ENCODE results near the gene FGR.
"Not testable (repeated sequence)": the region's sequence is repeated elsewhere in the genome, so short reads cannot be mapped to it uniquely, and the experiment has no call there.

The FGR gene

GRCh38 chr1:27624467-27625178 lies 10.4 kb downstream of the FGR start:
- peak in 2 of 3 donors; percentile 63 to 79 for DNase-seq

GRCh38 chr1:27623327-27624212 lies 11.4 kb downstream of the FGR start:
- H3K4me1 ChIP-seq (ENCODE audit: control extremely low read depth in 1 of 4, control insufficient read depth in 4 of 4, insufficient read depth in 4 of 4, low read length in 3 of 4) = peaks cover 24 to 81% (median 55%) of the 10 kb centered on the region in 4 experiments
- POLR2A ChIA-PET = interaction anchor here (0.6 kb wide), 1 partner anchor 9 kb away, joined by 3 read pairs; no protein-coding TSS in a partner anchor

More at GRCh38 chr1:27624467-27625178, 10.4 kb downstream of the FGR start:
- Histone ChIP-seq H3K4me3 (ENCODE audit: control insufficient read depth in 1 of 7, extremely low read depth in 1 of 7, insufficient read depth in 4 of 7, low read depth in 2 of 7, low read length in 6 of 7) (peak overlapping the region in 4 of 7 experiments; percentile 0 to 19 (median 18)), H3K27me3 (replicated peaks in 2 of 5; ENCODE audit: control insufficient read depth in 4 of 5, insufficient read depth in 5 of 5, low read length in 4 of 5) (no peaks in the 10 kb centered on the region), H3K4me1 (ENCODE audit: control extremely low read depth in 1 of 4, control insufficient read depth in 4 of 4, insufficient read depth in 4 of 4, low read length in 3 of 4) (peaks cover 32 to 83% (median 61%) of the 10 kb centered on the region in 4 experiments), H3K9me3 (ENCODE audit: control extremely low read depth in 1 of 5, control insufficient read depth in 4 of 5, insufficient read depth in 2 of 5, low read depth in 1 of 5, low read length in 4 of 5) (no peaks in the 10 kb centered on the region), H3K27ac (ENCODE audit: insufficient read depth in 1 of 2, low read depth in 1 of 2, low read length in 2 of 2, poor library complexity in 1 of 2, severe bottlenecking in 2 of 2) (peak overlapping the region; percentile 60 to 78), H3K36me3 (ENCODE audit: control insufficient read depth in 4 of 4, insufficient read depth in 4 of 4, low read length in 3 of 4) (no peaks in the 10 kb centered on the region)
- POLR2A ChIA-PET = interaction anchor here (0.5 kb wide), 1 partner anchor 195 kb away, joined by 3 read pairs; no protein-coding TSS in a partner anchor
- CTCF ChIA-PET = interaction anchor here (0.7 to 22.9 kb wide), 3 partner anchors 12 to 28 kb away, joined by 3 to 297 read pairs (median 4); partner anchors contain the start of gene AHDC1
- 16% methylated on average over 4 of the region's 7 CpGs for WGBS (ENCODE audit: insufficient coverage)

GRCh38 chr1:27622828-27623227 lies 12.2 kb downstream of the FGR start:
- CTCF ChIA-PET = interaction anchor here (1.2 to 22.9 kb wide), 3 partner anchors 10 to 41 kb away, joined by 3 to 311 read pairs (median 297); partner anchors contain the start of gene AHDC1

More at GRCh38 chr1:27623327-27624212, 11.4 kb downstream of the FGR start:
- CTCF ChIA-PET = interaction anchor here (0.7 to 22.9 kb wide), 4 partner anchors 11 to 41 kb away, joined by 3 to 311 read pairs (median 150); partner anchors contain the start of gene AHDC1
- 90% methylated on average over 10 of the region's 13 CpGs for WGBS (ENCODE audit: insufficient coverage)
- H3K9me3 ChIP-seq (ENCODE audit: control extremely low read depth in 1 of 5, control insufficient read depth in 4 of 5, insufficient read depth in 2 of 5, low read depth in 1 of 5, low read length in 4 of 5) = no peaks in the 10 kb centered on the region
- DNase-seq = peak in 1 of 3 donors; percentile 40
- H3K36me3 ChIP-seq (ENCODE audit: control insufficient read depth in 4 of 4, insufficient read depth in 4 of 4, low read length in 3 of 4) = no peaks in the 10 kb centered on the region
- H3K27ac ChIP-seq (ENCODE audit: insufficient read depth in 1 of 2, low read depth in 1 of 2, low read length in 2 of 2, poor library complexity in 1 of 2, severe bottlenecking in 2 of 2) = no peak overlapping the region
- H3K27me3 ChIP-seq (replicated peaks in 2 of 5; ENCODE audit: control insufficient read depth in 4 of 5, insufficient read depth in 5 of 5, low read length in 4 of 5) = no peaks in the 10 kb centered on the region
- H3K4me3 ChIP-seq (ENCODE audit: control insufficient read depth in 1 of 7, extremely low read depth in 1 of 7, insufficient read depth in 4 of 7, low read depth in 2 of 7, low read length in 6 of 7) = no peak overlapping the region

GRCh38 chr1:27621051-27621920 lies 13.7 kb downstream of the FGR start:
- H3K4me1 ChIP-seq (ENCODE audit: control extremely low read depth in 1 of 4, control insufficient read depth in 4 of 4, insufficient read depth in 4 of 4, low read length in 3 of 4) = peaks cover 24 to 85% (median 68%) of the 10 kb centered on the region in 4 experiments
- H3K27me3 ChIP-seq (replicated peaks in 2 of 5; ENCODE audit: control insufficient read depth in 4 of 5, insufficient read depth in 5 of 5, low read length in 4 of 5) = no peaks in the 10 kb centered on the region
- CTCF ChIA-PET = interaction anchor here (1.3 to 22.9 kb wide), 5 partner anchors 4 to 43 kb away, joined by 3 to 311 read pairs (median 297); partner anchors contain the start of genes AHDC1 and FGR
- 93% methylated on average over 5 of the region's 7 CpGs for WGBS (ENCODE audit: insufficient coverage)
- H3K4me3 ChIP-seq (ENCODE audit: control insufficient read depth in 1 of 7, extremely low read depth in 1 of 7, insufficient read depth in 4 of 7, low read depth in 2 of 7, low read length in 6 of 7) = no peak overlapping the region
- H3K9me3 ChIP-seq (ENCODE audit: control extremely low read depth in 1 of 5, control insufficient read depth in 4 of 5, insufficient read depth in 2 of 5, low read depth in 1 of 5, low read length in 4 of 5) = no peaks in the 10 kb centered on the region
- DNase-seq = peak in 1 of 3 donors; percentile 54
- no peak overlapping the region for H3K27ac ChIP-seq (ENCODE audit: insufficient read depth in 1 of 2, low read depth in 1 of 2, low read length in 2 of 2, poor library complexity in 1 of 2, severe bottlenecking in 2 of 2)
- H3K36me3 ChIP-seq (ENCODE audit: control insufficient read depth in 4 of 4, insufficient read depth in 4 of 4, low read length in 3 of 4) = no peaks in the 10 kb centered on the region
- POLR2A ChIA-PET = no interaction called here

More at GRCh38 chr1:27622828-27623227, 12.2 kb downstream of the FGR start:
- H3K27me3 ChIP-seq (replicated peaks in 2 of 5; ENCODE audit: control insufficient read depth in 4 of 5, insufficient read depth in 5 of 5, low read length in 4 of 5) = no peaks in the 10 kb centered on the region
- H3K27ac ChIP-seq (ENCODE audit: insufficient read depth in 1 of 2, low read depth in 1 of 2, low read length in 2 of 2, poor library complexity in 1 of 2, severe bottlenecking in 2 of 2) = no peak overlapping the region
- DNase-seq = no peak
- peaks cover 24 to 84% (median 58%) of the 10 kb centered on the region in 4 experiments for H3K4me1 ChIP-seq (ENCODE audit: control extremely low read depth in 1 of 4, control insufficient read depth in 4 of 4, insufficient read depth in 4 of 4, low read length in 3 of 4)
- no peaks in the 10 kb centered on the region for H3K36me3 ChIP-seq (ENCODE audit: control insufficient read depth in 4 of 4, insufficient read depth in 4 of 4, low read length in 3 of 4)
- no peaks in the 10 kb centered on the region for H3K9me3 ChIP-seq (ENCODE audit: control extremely low read depth in 1 of 5, control insufficient read depth in 4 of 5, insufficient read depth in 2 of 5, low read depth in 1 of 5, low read length in 4 of 5)
- WGBS (ENCODE audit: insufficient coverage) = 85% methylated on average over 3 of the region's 4 CpGs
- H3K4me3 ChIP-seq (ENCODE audit: control insufficient read depth in 1 of 7, extremely low read depth in 1 of 7, insufficient read depth in 4 of 7, low read depth in 2 of 7, low read length in 6 of 7) = no peak overlapping the region
- POLR2A ChIA-PET = interaction anchor here (0.6 kb wide), 1 partner anchor 9 kb away, joined by 3 read pairs; no protein-coding TSS in a partner anchor

- WGBS (ENCODE audit: insufficient coverage) = 89% methylated on average over 7 of the region's 7 CpGs
- H3K27ac ChIP-seq (ENCODE audit: insufficient read depth in 1 of 2, low read depth in 1 of 2, low read length in 2 of 2, poor library complexity in 1 of 2, severe bottlenecking in 2 of 2); H3K9me3 ChIP-seq (ENCODE audit: control extremely low read depth in 1 of 5, control insufficient read depth in 4 of 5, insufficient read depth in 2 of 5, low read depth in 1 of 5, low read length in 4 of 5); H3K27me3 ChIP-seq (replicated peaks in 2 of 5; ENCODE audit: control insufficient read depth in 4 of 5, insufficient read depth in 5 of 5, low read length in 4 of 5); DNase-seq; H3K4me3 ChIP-seq (ENCODE audit: control insufficient read depth in 1 of 7, extremely low read depth in 1 of 7, insufficient read depth in 4 of 7, low read depth in 2 of 7, low read length in 6 of 7); POLR2A ChIA-PET; H3K36me3 ChIP-seq (ENCODE audit: control insufficient read depth in 4 of 4, insufficient read depth in 4 of 4, low read length in 3 of 4): not testable (repeated sequence)
- CTCF ChIA-PET = interaction anchor here (0.8 to 22.9 kb wide), 7 partner anchors 5 to 225 kb away, joined by 3 to 311 read pairs (median 3); partner anchors contain the start of genes AHDC1 and FGR
- peaks cover 19 to 72% (median 56%) of the 10 kb centered on the region in 4 experiments for H3K4me1 ChIP-seq (ENCODE audit: control extremely low read depth in 1 of 4, control insufficient read depth in 4 of 4, insufficient read depth in 4 of 4, low read length in 3 of 4)
These were observed 15.1 kb downstream of the FGR start for GRCh38 chr1:27619782-27620438.

Measured in common myeloid progenitor, CD34-positive (primary cell).